Kidney (tissue), 14 donors: ENCODE results near the gene SNN. TPM values are rescaled to one million over a fixed set of nuclear protein-coding genes. Genes with fewer than 3 reads are reported as not detected.

Source experiments
- DNase-seq, 5 donors: peaks; one replicate each; pipeline ENCODE4 v3.0.0-alpha.2; 2013 to 2020
- FAIRE-seq: peaks from 2 replicates; lab custom pipeline; 2012; peaks lifted over from hg19 to GRCh38; lab: Jason Lieb, UNC
- H3K27ac ChIP-seq, 2 donors: one replicate each; pipeline ENCODE4 v1.7.0; 2013; ENCODE audit warnings: low read depth in 2 of 2, low read length in 2 of 2, inconsistent platforms in 1 of 2
- H3K27me3 ChIP-seq: one replicate; pipeline ENCODE4 v1.7.1; 2013; ENCODE audit warnings: low read length, inconsistent platforms; ENCODE audit not compliant: control insufficient read depth, insufficient read depth
- H3K36me3 ChIP-seq, 3 donors: one replicate each; pipeline versions ENCODE4 v1.7.0 to v1.7.1; 2013; ENCODE audit warnings: low read length in 3 of 3, control low read depth in 1 of 3, inconsistent platforms in 1 of 3; ENCODE audit not compliant: insufficient read depth in 3 of 3, control insufficient read depth in 2 of 3
- H3K4me1 ChIP-seq, 3 donors: one replicate each; pipeline versions ENCODE4 v1.7.0 to v1.7.1; 2013; ENCODE audit warnings: low read length in 3 of 3, inconsistent platforms in 1 of 3, low read depth in 1 of 3; ENCODE audit not compliant: control insufficient read depth in 2 of 3, insufficient read depth in 2 of 3
- H3K4me3 ChIP-seq, 3 donors: one replicate each; pipeline versions ENCODE4 v1.7.0 to v1.8.1; 2013; ENCODE audit warnings: low read length in 3 of 3, control low read depth in 1 of 3, inconsistent platforms in 1 of 3
- H3K9ac ChIP-seq, 3 donors: one replicate each; pipeline versions ENCODE4 v1.7.0 to v1.7.1; 2013; ENCODE audit warnings: low read length in 3 of 3, control low read depth in 1 of 3, inconsistent platforms in 1 of 3
- H3K9me3 ChIP-seq, 3 donors: one replicate each; pipeline versions ENCODE4 v1.7.0 to v1.7.1; 2013; ENCODE audit warnings: low read length in 3 of 3, control low read depth in 1 of 3, inconsistent platforms in 1 of 3; ENCODE audit not compliant: control insufficient read depth in 2 of 3, insufficient read depth in 1 of 3
- CTCF ChIP-seq: IDR thresholded peaks from 3 replicates; pipeline ENCODE4 v1.5.1; 2012; ENCODE audit warnings: mild to moderate bottlenecking, moderate library complexity, borderline replicate concordance; ENCODE audit not compliant: insufficient read depth; ENCODE audit errors: extremely low read depth
- intact Hi-C: fragments of 100-400 bp; cut with DNase I; formaldehyde crosslinking; loops from one replicate; pipeline ENCODE4 v1.11.1; 2022
- polyA plus RNA-seq: library from polyadenylated mRNA; stranded (reverse); fragments of 350-450 nt; fragmentation: Illumina TruSeq; extraction: RNeasy Lipid Tissue Mini Kit (QIAGEN cat#74804); gene quantifications from one replicate; pipeline ENCODE4 v1.2.3, GENCODE V29; 2014; ENCODE audit warnings: low read depth, low replicate concordance; ENCODE audit not compliant: insufficient read depth
- total RNA-seq: library from RNA; stranded (reverse); fragmentation: NEBNext Ultra II Directional; extraction: Animal tissue kit (Norgen Biotek cat#: 25700); gene quantifications from one replicate; pipeline ENCODE4 v1.2.1, GENCODE V29; 2021
- donor health status: control.
- donor health status: control.
- donor health status: control.
- donor health status: control.
- donor health status: control.
- donor health status: DM: yes; HTN: yes; CAD: no.
- donor health status: Normal renal cell carcinoma (clear cell type).

Gene SNN
- total and polyA plus RNA-seq, 2 donors from 2014 or later = 16.6 to 21.9 TPM

DNA sequence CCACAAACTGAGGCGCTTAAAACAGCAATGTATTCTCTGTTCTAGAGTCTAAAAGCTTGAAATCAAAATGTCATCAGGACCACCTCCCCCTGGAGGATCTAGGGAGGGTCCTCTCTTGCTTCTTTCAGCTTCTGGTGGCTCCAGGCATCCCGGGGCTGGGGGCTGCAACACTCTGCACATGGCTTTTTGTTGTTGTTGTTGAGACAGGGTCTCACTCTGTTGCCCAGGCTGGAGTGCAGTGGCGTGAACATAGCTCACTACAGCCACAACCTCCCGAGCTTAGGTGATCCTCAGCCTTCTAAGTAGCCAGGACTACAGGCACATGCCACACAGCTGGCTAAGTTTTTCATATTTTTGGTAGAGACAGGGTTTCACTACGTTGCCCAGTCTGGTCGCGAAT lies 37.0 kb upstream of the SNN start:
- no peaks in the 10 kb centered on the region for H3K9me3 ChIP-seq
- H3K27me3 ChIP-seq = no peaks in the 10 kb centered on the region
- peaks cover 3 to 14% (median 13%) of the 10 kb centered on the region in 3 donors for H3K4me1 ChIP-seq
- TF ChIP-seq CTCF = no peak
- no peak overlapping the region for H3K9ac ChIP-seq
- no peak for FAIRE-seq
- no peak for DNase-seq
- H3K27ac ChIP-seq = no peak overlapping the region
- H3K36me3 ChIP-seq = no peaks in the 10 kb centered on the region
- intact Hi-C loops = loop anchor here (10.0 kb wide), 1 partner anchor 46 kb away; the partner anchor contains the start of gene LITAF
- no peak overlapping the region for H3K4me3 ChIP-seq

- no peak for FAIRE-seq
- Histone ChIP-seq H3K9ac (peak overlapping the region in 1 of 3 donors; percentile 81), H3K27me3 (no peaks in the 10 kb centered on the region), H3K36me3 (no peaks in the 10 kb centered on the region), H3K4me1 (peaks cover 3 to 14% (median 13%) of the 10 kb centered on the region in 3 donors), H3K27ac (peak overlapping the region; percentile 87 to 89), H3K4me3 (no peak overlapping the region), H3K9me3 (no peaks in the 10 kb centered on the region)
- intact Hi-C loops = loop anchor here (10.0 kb wide), 1 partner anchor 48 kb away; the partner anchor contains the start of gene LITAF
- DNase-seq = peak; percentile 84 to 96 (median 88)
- TF ChIP-seq CTCF = no peak
Measured at GRCh38 chr16:11632455-11632939, 35.8 kb upstream of the SNN start.

GRCh38 chr16:11633113-11633512 lies 35.1 kb upstream of the SNN start:
- H3K36me3 ChIP-seq = no peaks in the 10 kb centered on the region
- H3K4me1 ChIP-seq = peaks cover 3 to 14% (median 13%) of the 10 kb centered on the region in 3 donors
- H3K9me3 ChIP-seq = no peaks in the 10 kb centered on the region
- peak overlapping the region in 1 of 3 donors; percentile 44 for H3K9ac ChIP-seq
- FAIRE-seq (no peak), DNase-seq (no peak)
- H3K27ac ChIP-seq = peak overlapping the region; percentile 87 to 89
- H3K4me3 ChIP-seq = no peak overlapping the region
- H3K27me3 ChIP-seq = no peaks in the 10 kb centered on the region
- intact Hi-C loops = loop anchor here (10.0 kb wide), 1 partner anchor 48 kb away; the partner anchor contains the start of gene LITAF
- TF ChIP-seq CTCF = no peak
